Ovary (tissue), 9 donors: ENCODE results near the gene BARD1. TPM values are rescaled to one million over a fixed set of nuclear protein-coding genes. Genes with fewer than 3 reads are reported as not detected.

Source experiments
- DNase-seq, 5 donors: peaks; one replicate each; pipeline ENCODE4 v3.0.0-alpha.2; 2019 to 2020
- H3K27ac ChIP-seq, 2 donors: fragments of 200-600 bp; one replicate each; pipeline versions ENCODE4 v1.5.1 to v1.8.0; 2019 to 2022
- H3K27me3 ChIP-seq: fragments of 200-600 bp; one replicate; pipeline ENCODE4 v1.8.0; 2022
- H3K36me3 ChIP-seq: fragments of 200-600 bp; sonication (generic); one replicate; pipeline ENCODE4 v1.5.1; 2019
- H3K4me1 ChIP-seq: one replicate; pipeline ENCODE4 v1.8.1; 2013; ENCODE audit warnings: mild to moderate bottlenecking, moderate library complexity; ENCODE audit not compliant: insufficient read depth
- H3K4me3 ChIP-seq: fragments of 200-600 bp; sonication (generic); one replicate; pipeline ENCODE4 v1.5.1; 2017
- H3K9me3 ChIP-seq, 2 donors: fragments of 200-600 bp in 1 of 2; sonication (generic) in 1 of 2; one replicate each; pipeline versions ENCODE4 v1.5.1 to v1.8.1; 2013 to 2019; ENCODE audit warnings: mild to moderate bottlenecking in 1 of 2, moderate library complexity in 1 of 2
- CTCF ChIP-seq, 3 donors: fragments of 450-650 bp in 2 of 3; fragments of 200-600 bp in 1 of 3; IDR thresholded peaks; one replicate each; pipeline versions ENCODE4 v1.5.1 to v1.8.0; 2016 to 2022; ENCODE audit warnings: antibody characterized with exemption in 3 of 3, mild to moderate bottlenecking in 1 of 3
- EP300 ChIP-seq: sonication (generic); formaldehyde crosslinking; IDR thresholded peaks from one replicate; pipeline ENCODE4 v1.6.1; 2017; ENCODE audit warnings: antibody characterized with exemption
- POLR2A ChIP-seq: fragments of 450-650 bp; IDR thresholded peaks from one replicate; pipeline ENCODE4 v1.6.1; 2017; ENCODE audit warnings: antibody characterized with exemption, mild to moderate bottlenecking, moderate library complexity
- WGBS, 3 donors: extraction: QIAGEN DNeasy Blood & Tissue Kit in 1 of 3; methylation state at CpG; one replicate each; pipeline versions ENCODE4 v1.1.5 to v1.1.7; 2013 to 2017; 5-methylcytosine and 5-hydroxymethylcytosine counted together
- intact Hi-C, 4 donors: fragments of 100-400 bp; cut with DNase I; formaldehyde crosslinking; loops; one replicate each; pipeline versions ENCODE4 v1.11.0 to v1.15.1; 2022 to 2023
- polyA plus RNA-seq, 2 donors: library from polyadenylated mRNA; stranded (reverse); fragments of 200-250 nt in 1 of 2; fragments of 350-450 nt in 1 of 2; fragmentation: Illumina TruSeq in 1 of 2; extraction: RNeasy Lipid Tissue Mini Kit (QIAGEN cat#74804) in 1 of 2; gene quantifications; one replicate each; pipeline ENCODE4 v1.2.3, GENCODE V29; 2013 to 2014
- total RNA-seq, 7 donors: library from RNA; depleted of rRNA in 2 of 7; stranded (reverse); fragments of >200 nt in 2 of 7; fragmentation: NEBNext Ultra II Directional in 3 of 7; extraction: Animal tissue kit (Norgen Biotek cat#: 25700) in 3 of 7; gene quantifications; one replicate each; pipeline versions ENCODE4 v1.1.0 to v1.2.4, GENCODE V29; 2016 to 2023
- donor health status: DM: no; HTN: no; CAD: no; lungs with moderate emphysema.
- donor health status: DM: no; HTN: no; CAD: no.
- donor health status: Bipolar disorder and iron deficiency.
- donor health status: DM: yes; HTN: yes; CAD: no.
- donor health status: DM: no; HTN: no; CAD: no.
- donor health status: DM: yes; HTN: yes; CAD: no.

Gene BARD1
- total and polyA plus RNA-seq, 9 donors: 2.4 to 30.4 (median 11.0) TPM

GRCh38 chr2:214742119-214742518 lies 67.4 kb downstream of the BARD1 start:
- no peaks in the 10 kb centered on the region for H3K36me3 ChIP-seq
- H3K27ac ChIP-seq: no peak overlapping the region
- no peak overlapping the region for H3K4me3 ChIP-seq
- DNase-seq: no peak
- no peaks in the 10 kb centered on the region for H3K27me3 ChIP-seq
- WGBS, 3 donors: 97 to 98% (median 98%) methylated on average over 1 of the region's 1 CpG
- no peaks in the 10 kb centered on the region for H3K9me3 ChIP-seq
- H3K4me1 ChIP-seq: no peaks in the 10 kb centered on the region
- TF ChIP-seq CTCF (IDR thresholded peaks at IDR 0.05) (no peak), POLR2A (no peak), EP300 (no peak)
- intact Hi-C loops: no loop called here

- no peak for DNase-seq
- Histone ChIP-seq H3K4me3 (no peak overlapping the region), H3K36me3 (no peaks in the 10 kb centered on the region), H3K27me3 (no peaks in the 10 kb centered on the region), H3K27ac (no peak overlapping the region), H3K9me3 (no peaks in the 10 kb centered on the region), H3K4me1 (no peaks in the 10 kb centered on the region)
- no peak for TF ChIP-seq POLR2A
- no peak for TF ChIP-seq CTCF (IDR thresholded peaks at IDR 0.05)
- TF ChIP-seq EP300: no peak
- intact Hi-C loops: no loop called here
- WGBS, 3 donors: 72 to 88% (median 85%) methylated on average over 1 of the region's 1 CpG
Measured at GRCh38 chr2:214740867-214741395, 68.6 kb downstream of the BARD1 start.

GRCh38 chr2:214737188-214737587 lies 72.3 kb downstream of the BARD1 start:
- H3K4me3 ChIP-seq: no peak overlapping the region

GRCh38 chr2:214730800-214731407 lies 78.6 kb downstream of the BARD1 start:
- WGBS, 3 donors: 90 to 93% (median 92%) methylated on average over 3 of the region's 3 CpGs
- TF ChIP-seq POLR2A (no peak), EP300 (no peak), CTCF (IDR thresholded peaks at IDR 0.05) (no peak)
- DNase-seq: no peak
- Histone ChIP-seq H3K4me3 (no peak overlapping the region), H3K9me3 (no peaks in the 10 kb centered on the region), H3K27me3 (no peaks in the 10 kb centered on the region), H3K27ac (no peak overlapping the region), H3K4me1 (no peaks in the 10 kb centered on the region), H3K36me3 (no peaks in the 10 kb centered on the region)
- intact Hi-C loops: no loop called here

More at GRCh38 chr2:214737188-214737587, 72.3 kb downstream of the BARD1 start:
- no peak overlapping the region for H3K27ac ChIP-seq
- WGBS, 3 donors: 85 to 92% (median 86%) methylated on average over 3 of the region's 3 CpGs
- no peaks in the 10 kb centered on the region for H3K9me3 ChIP-seq
- no peaks in the 10 kb centered on the region for H3K36me3 ChIP-seq
- no peaks in the 10 kb centered on the region for H3K4me1 ChIP-seq
- intact Hi-C loops: no loop called here
- TF ChIP-seq CTCF (IDR thresholded peaks at IDR 0.05) (no peak), POLR2A (no peak), EP300 (no peak)
- DNase-seq: no peak
- no peaks in the 10 kb centered on the region for H3K27me3 ChIP-seq
